Daoy (cell line): ENCODE measurements around the gene OR2H2. TPM values are rescaled to one million over a fixed set of nuclear protein-coding genes. Genes with fewer than 3 reads are reported as not detected.

Experiments
- DNase-seq: peaks from one replicate; pipeline ENCODE4 v3.0.0-alpha.2; 2015; ENCODE audit warnings: low read depth
- total RNA-seq: library from RNA; depleted of rRNA; stranded (reverse); fragments of >200 nt; shearing (Covaris generic); gene quantifications from 2 replicates; pipeline ENCODE4 v1.2.3, GENCODE V29; 2014; rRNA removed

The OR2H2 gene
- total RNA-seq, 1 experiment from 2014 or later = not detected

GRCh38 chr6:29629571-29629970 is 44.6 kb downstream of the OR2H2 start:
- DNase-seq = no peak

GRCh38 chr6:29630315-29630714 is 45.4 kb downstream of the OR2H2 start:
- DNase-seq = no peak

DNA sequence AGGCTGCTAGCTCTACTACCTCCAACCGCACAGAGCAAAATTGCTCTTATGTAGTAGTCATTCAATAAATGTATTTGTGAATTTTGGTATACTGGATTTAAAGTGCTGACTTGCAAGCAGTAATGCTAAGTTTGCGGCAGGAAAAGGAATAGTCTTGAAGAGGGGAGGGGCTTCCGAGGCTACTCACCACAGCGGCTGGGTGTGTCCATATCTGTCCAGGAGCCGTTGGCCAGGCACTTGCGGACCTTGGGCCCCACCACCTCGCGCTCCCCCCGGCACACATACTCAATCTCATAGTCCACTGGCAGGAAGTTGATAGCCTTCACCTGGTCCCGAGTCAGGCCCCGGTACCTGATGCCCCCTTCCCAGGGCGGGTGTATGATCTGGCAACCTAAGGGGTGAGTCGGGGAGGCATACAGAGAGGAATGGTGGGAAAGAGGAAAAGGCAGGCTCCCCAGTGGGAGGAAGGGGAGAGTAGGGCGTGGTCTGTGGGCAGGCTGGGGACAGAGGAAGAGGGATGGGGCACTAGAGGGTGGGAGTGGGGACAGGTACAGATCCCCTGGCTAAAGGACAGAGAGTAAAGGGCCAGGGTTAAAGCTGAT is 46.4 kb downstream of the OR2H2 start:
- no peak for DNase-seq

GRCh38 chr6:29631860-29632731 is 47.2 kb downstream of the OR2H2 start:
- DNase-seq = peak; percentile 78

GRCh38 chr6:29632789-29633533 is 48.0 kb downstream of the OR2H2 start, which contains the start of gene GABBR1:
GABBR1 (minus strand) TSS chr6:29633183; CDS start chr6:29632385, 798 bp downstream.
- peak; percentile 95 for DNase-seq

DNA sequence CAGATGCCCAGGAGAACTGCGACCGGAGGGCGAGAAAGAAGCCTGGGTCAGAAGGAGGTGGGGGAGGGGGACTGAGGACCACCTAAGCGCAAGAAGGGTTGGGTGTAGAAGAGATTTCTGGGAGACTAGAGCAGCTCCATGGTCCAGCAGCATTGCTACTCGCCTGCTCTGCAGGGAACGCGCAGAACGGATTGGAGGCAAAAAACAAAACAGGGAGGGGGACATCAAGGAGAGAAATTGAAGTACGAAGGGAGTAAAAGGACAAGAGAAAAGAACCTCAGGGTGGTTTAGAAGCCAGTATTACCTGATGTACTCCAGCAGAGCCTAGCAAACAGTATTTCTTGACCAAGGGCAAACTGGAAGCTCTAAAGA is 48.6 kb downstream of the OR2H2 start:
- no peak for DNase-seq

DNA sequence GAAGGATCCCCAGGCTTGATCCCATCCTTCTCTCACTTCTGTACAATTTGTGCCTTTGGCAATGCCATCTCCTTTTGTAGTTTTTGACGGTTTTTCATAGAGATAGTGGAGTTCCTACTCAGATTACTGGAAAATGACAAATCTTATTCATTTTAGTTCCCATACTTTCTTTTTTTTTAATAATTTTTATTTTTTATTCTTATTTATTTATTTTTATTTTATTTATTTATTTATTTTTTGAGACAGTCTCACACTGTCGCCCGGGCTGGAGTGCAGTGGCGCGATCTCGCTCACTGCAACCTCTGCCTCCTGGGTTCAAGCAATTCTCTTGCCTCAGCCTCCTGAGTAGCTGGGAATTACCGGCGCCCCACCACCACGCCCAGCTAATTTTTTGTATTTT is 52.3 kb downstream of the OR2H2 start:
- DNase-seq = no peak

Other genes with a start within 250 kb of the OR2H2 start
- not detected in 2 replicates for gene OR5V1, start 216.3 kb upstream of the OR2H2 start, total RNA-seq
- not detected in 2 replicates for gene OR12D3, start 209.8 kb upstream of the OR2H2 start, total RNA-seq
- not detected in 2 replicates for gene OR12D2, start 189.5 kb upstream of the OR2H2 start, total RNA-seq
- gene OR12D1, start 170.2 kb upstream of the OR2H2 start, total RNA-seq = not detected in 2 replicates
- not detected in 2 replicates for gene OR10C1, start 145.8 kb upstream of the OR2H2 start, total RNA-seq
- gene OR11A1, start 128.1 kb upstream of the OR2H2 start, total RNA-seq = not detected in 2 replicates
- not detected in 2 replicates for gene OR2H1, start 128.0 kb upstream of the OR2H2 start, total RNA-seq
- gene MAS1L, start 97.2 kb upstream of the OR2H2 start, total RNA-seq = not detected in 2 replicates
- gene UBD, start 25.4 kb upstream of the OR2H2 start, total RNA-seq = 2.8 and 10.1 TPM in 2 replicates
- 1.3 and 4.3 TPM in 2 replicates for gene GABBR1, start 48.1 kb downstream of the OR2H2 start, total RNA-seq
- not detected in 2 replicates for gene MOG, start 72.0 kb downstream of the OR2H2 start, total RNA-seq
- gene ZFP57, start 96.0 kb downstream of the OR2H2 start, total RNA-seq = 0.57 TPM in 1 of 2 replicates, not detected in the other
- 19.9 and 21.8 TPM in 2 replicates for gene HLA-F, start 138.3 kb downstream of the OR2H2 start, total RNA-seq
- not detected in 2 replicates for gene HLA-G, start 242.7 kb downstream of the OR2H2 start, total RNA-seq